ENCODE measurements around the gene GALNT2. TPM values are rescaled to one million over a fixed set of nuclear protein-coding genes. Genes with fewer than 3 reads are reported as not detected.

The GALNT2 gene
- total RNA-seq, 1 donor from 2014 or later, result 58.0 TPM

DNA sequence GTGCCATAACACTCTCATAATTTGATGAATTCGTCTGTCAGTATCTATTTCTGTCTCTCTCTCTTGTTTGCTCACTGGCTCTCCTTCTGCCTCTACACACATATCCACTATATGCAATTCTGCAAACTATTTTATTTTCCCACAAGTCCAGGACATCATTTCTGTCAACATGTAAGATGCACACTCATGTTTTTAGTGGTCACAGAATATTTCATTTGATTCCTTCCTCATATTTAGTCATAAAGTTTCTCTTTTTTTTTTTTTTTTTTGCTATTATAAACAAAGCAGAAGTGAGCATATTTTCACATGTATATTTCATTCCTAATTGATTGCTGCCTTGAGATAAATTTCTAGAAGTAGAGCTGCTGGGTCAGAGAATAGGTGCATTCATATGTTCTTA is 193.8 kb downstream of the GALNT2 start:
- no peak for DNase-seq (ENCODE audit: low read depth, low spot score)
- Mint-ChIP-seq H3K27ac (ENCODE audit: unreplicated experiment) (no peak overlapping the region), H3K4me3 (no peak overlapping the region), H3K36me3 (ENCODE audit: low read depth) (peaks cover 20% of the 10 kb centered on the region), H3K27me3 (ENCODE audit: low read depth) (no peaks in the 10 kb centered on the region), H3K9me3 (peaks cover 4% of the 10 kb centered on the region), H3K4me1 (no peaks in the 10 kb centered on the region)
- TF ChIP-seq, protein P1, sequence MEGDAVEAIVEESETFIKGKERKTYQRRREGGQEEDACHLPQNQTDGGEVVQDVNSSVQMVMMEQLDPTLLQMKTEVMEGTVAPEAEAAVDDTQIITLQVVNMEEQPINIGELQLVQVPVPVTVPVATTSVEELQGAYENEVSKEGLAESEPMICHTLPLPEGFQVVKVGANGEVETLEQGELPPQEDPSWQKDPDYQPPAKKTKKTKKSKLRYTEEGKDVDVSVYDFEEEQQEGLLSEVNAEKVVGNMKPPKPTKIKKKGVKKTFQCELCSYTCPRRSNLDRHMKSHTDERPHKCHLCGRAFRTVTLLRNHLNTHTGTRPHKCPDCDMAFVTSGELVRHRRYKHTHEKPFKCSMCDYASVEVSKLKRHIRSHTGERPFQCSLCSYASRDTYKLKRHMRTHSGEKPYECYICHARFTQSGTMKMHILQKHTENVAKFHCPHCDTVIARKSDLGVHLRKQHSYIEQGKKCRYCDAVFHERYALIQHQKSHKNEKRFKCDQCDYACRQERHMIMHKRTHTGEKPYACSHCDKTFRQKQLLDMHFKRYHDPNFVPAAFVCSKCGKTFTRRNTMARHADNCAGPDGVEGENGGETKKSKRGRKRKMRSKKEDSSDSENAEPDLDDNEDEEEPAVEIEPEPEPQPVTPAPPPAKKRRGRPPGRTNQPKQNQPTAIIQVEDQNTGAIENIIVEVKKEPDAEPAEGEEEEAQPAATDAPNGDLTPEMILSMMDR (conservative IDR thresholded peaks at IDR 0.05), result no peak

DNA sequence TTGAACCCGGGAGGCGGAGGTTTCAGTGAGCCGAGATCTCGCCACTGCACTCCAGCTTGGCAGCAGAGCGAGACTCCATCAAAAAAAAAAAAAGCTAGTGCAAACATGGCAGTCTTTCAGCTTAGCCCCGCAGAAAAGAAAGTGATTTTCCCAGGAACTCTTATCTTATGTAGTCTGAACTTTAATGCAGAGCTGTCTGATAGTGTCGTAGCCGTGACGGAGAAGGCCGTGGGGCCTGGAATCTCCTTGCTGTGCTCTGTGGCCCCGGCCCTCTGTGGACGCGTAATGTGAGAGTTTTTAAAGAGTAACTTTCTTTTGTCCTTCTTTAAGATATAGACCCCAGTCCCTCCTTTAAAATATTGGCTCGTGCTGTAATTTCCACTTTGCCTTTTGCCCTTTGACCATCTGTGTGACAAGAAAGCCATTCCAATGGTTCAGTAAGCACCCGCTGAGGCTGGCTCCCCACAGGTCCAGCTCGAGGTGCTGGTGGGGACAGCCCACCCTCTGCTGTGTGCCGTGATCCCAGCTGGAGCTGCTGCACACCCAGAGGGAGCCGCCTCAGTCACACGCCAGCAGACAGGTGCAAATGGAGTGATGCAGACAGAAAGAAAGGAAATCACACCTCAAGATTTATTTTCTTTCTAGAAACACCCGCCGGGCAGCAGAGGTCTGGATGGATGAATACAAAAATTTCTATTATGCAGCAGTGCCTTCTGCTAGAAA is 195.1 kb downstream of the GALNT2 start:
- peaks cover 4% of the 10 kb centered on the region for H3K9me3 Mint-ChIP-seq
- peaks cover 15% of the 10 kb centered on the region for H3K36me3 Mint-ChIP-seq (ENCODE audit: low read depth)

DNA sequence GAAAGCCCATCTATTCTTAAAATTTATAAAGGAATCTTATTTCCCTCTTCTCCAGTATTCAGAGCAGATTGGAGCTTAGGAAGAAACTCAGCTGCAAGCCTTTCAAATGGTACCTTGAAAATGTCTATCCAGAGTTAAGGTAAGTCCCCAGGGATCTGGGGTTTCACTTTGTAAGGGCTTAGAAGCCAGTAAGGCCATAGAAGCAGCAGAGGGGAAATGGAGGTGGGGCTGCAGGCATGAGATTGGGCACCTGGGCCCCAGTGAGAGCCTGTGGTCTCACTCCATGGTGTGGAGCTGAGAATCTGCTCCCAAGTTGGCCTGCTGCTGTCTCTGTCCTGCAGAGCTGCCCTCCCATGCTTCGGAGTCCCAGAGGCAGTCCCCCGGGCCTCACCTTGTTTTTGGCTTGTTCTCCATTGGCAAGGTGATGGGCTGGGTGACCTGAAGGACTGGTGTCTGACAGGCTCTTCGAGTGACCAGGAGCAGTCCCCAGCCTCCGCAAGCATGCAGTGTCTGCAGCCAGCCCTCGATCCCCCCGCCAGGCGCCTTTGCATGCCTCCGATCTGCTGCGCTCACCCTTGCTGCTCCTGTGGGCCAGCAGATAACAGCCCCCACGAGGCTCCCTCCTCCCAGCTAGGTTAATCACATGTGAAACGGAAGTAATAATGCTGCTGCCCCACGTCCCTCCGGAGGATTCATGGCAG is 196.0 kb downstream of the GALNT2 start:
- no peak for DNase-seq (ENCODE audit: low read depth, low spot score)
- Mint-ChIP-seq H3K9me3 (peaks cover 4% of the 10 kb centered on the region), H3K4me3 (no peak overlapping the region), H3K27ac (ENCODE audit: unreplicated experiment) (peak overlapping the region; percentile 81), H3K4me1 (no peaks in the 10 kb centered on the region), H3K27me3 (ENCODE audit: low read depth) (no peaks in the 10 kb centered on the region), H3K36me3 (ENCODE audit: low read depth) (peaks cover 12% of the 10 kb centered on the region)
- TF ChIP-seq, protein P1 (conservative IDR thresholded peaks at IDR 0.05), result no peak

More for the DNA sequence above, 195.1 kb downstream of the GALNT2 start:
- H3K27me3 Mint-ChIP-seq (ENCODE audit: low read depth), result no peaks in the 10 kb centered on the region
- no peak for DNase-seq (ENCODE audit: low read depth, low spot score)
- TF ChIP-seq, protein P1 (conservative IDR thresholded peaks at IDR 0.05), result no peak
- H3K4me1 Mint-ChIP-seq, result no peaks in the 10 kb centered on the region
- peak overlapping the region; percentile 43 for H3K27ac Mint-ChIP-seq (ENCODE audit: unreplicated experiment)
- no peak overlapping the region for H3K4me3 Mint-ChIP-seq

DNA sequence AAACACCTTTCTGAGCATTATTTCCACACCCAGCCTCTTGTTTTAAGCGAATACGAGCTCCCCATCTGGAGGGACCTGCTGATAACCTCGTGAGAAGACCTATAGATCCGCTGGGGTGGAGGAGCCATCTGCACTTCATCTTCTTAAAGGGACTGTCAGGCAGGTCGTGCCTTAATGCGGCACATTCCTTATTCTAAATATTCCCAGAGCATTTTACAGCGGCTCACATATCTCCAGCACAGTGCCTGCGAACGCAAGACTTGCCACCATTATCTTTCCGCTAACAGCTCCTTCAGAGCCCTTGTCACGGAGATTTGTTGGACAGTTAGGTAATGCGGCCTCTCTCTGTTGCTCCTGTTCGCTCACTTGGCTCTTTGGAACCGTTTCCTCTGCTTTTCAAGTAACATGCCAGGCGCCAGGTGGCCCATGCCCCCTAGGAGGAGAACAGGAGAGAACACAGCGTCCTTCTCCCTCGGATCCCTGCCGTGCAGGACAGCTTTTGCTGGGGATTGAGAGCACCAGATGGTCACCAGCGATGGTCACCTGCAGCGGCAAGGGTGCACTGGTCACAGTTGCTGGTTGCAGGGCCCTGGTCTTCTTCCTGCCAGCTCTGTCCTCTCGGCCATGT is 196.6 kb downstream of the GALNT2 start:
- no peak overlapping the region for H3K4me3 Mint-ChIP-seq
- TF ChIP-seq, protein P1 (conservative IDR thresholded peaks at IDR 0.05), result no peak
- peak overlapping the region; percentile 81 for H3K27ac Mint-ChIP-seq (ENCODE audit: unreplicated experiment)
- no peak for DNase-seq (ENCODE audit: low read depth, low spot score)
- no peaks in the 10 kb centered on the region for H3K27me3 Mint-ChIP-seq (ENCODE audit: low read depth)
- peaks cover under 1% of the 10 kb centered on the region for H3K4me1 Mint-ChIP-seq
- peaks cover 4% of the 10 kb centered on the region for H3K9me3 Mint-ChIP-seq
- peaks cover 9% of the 10 kb centered on the region for H3K36me3 Mint-ChIP-seq (ENCODE audit: low read depth)

DNA sequence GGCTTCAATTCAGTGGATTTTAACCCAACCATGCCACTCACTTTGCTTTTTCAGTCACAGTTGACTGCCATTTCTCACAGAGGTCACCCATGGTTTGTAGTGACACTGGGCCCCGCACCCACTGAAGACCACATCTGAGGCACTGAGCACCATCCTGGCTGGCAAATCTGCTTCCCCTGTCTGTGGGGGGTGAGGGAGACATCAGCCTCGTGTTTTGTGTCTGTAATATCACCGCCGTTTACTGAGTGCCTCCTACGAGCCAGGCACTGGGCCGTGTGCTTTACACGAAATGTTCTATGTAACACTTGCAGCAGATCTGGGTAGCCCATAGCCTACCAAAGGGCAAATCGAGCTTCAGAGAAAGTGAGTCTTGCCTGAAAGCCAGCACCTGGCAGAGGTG is 197.3 kb downstream of the GALNT2 start:
- DNase-seq (ENCODE audit: low read depth, low spot score), result no peak
- TF ChIP-seq, protein P1 (conservative IDR thresholded peaks at IDR 0.05), result no peak
- H3K36me3 Mint-ChIP-seq (ENCODE audit: low read depth), result peaks cover 5% of the 10 kb centered on the region
- no peak overlapping the region for H3K27ac Mint-ChIP-seq (ENCODE audit: unreplicated experiment)
- no peak overlapping the region for H3K4me3 Mint-ChIP-seq
- H3K4me1 Mint-ChIP-seq, result peaks cover 4% of the 10 kb centered on the region
- peaks cover 3% of the 10 kb centered on the region for H3K9me3 Mint-ChIP-seq
- no peaks in the 10 kb centered on the region for H3K27me3 Mint-ChIP-seq (ENCODE audit: low read depth)

All from neural crest cell (in vitro differentiated cells).